A549 (cell line): Measurements from ENCODE around the gene TGOLN2. TPM values are rescaled to one million over a fixed set of nuclear protein-coding genes. Genes with fewer than 3 reads are reported as not detected.

ENCODE experiments used
- ATAC-seq, 2 experiments: fragments of 200-7000 bp in 1 of 2; fragments of >200 bp in 1 of 2; cut with Nextera tagmentation in 1 of 2; cut with Tn5 transposase in 1 of 2; 3 replicates each; pipeline versions ENCODE4 v1.8.0 to v1.9.1; 2018 to 2020; ENCODE audit warnings: mild to moderate bottlenecking in 1 of 2, moderate library complexity in 1 of 2
- CTCF ChIA-PET: fragments of 300-600 bp; sonication (Branson Sonifier 250); formaldehyde crosslinking; extraction: SDS; loops from one replicate; lab custom pipeline; 2021; ENCODE audit warnings: antibody characterized with exemption, inconsistent platforms; lab: Yijun Ruan, JAX
- POLR2A ChIA-PET: fragments of 350-600 bp; formaldehyde crosslinking; extraction: SDS; loops from one replicate; lab custom pipeline; 2021; ENCODE audit warnings: antibody characterized with exemption, inconsistent platforms; lab: Yijun Ruan, JAX
- DNase-seq, 2 experiments: peaks; one replicate each; pipeline versions ENCODE4 v3.0.0 to v3.0.0-alpha.2; 2011 to 2016; ENCODE audit warnings: low read depth in 1 of 2, low spot score in 1 of 2
- FAIRE-seq: peaks from 2 replicates; lab custom pipeline; 2011; peaks lifted over from hg19 to GRCh38; lab: Jason Lieb, UNC
- H3K27ac ChIP-seq, 2 experiments: fragments of >200 bp; sonication (Bioruptor Twin); formaldehyde crosslinking; 3 replicates each; pipeline ENCODE4 v1.5.1; 2016 to 2017
- H3K4me1 ChIP-seq: fragments of >200 bp; sonication (Bioruptor Twin); formaldehyde crosslinking; 3 replicates; pipeline ENCODE4 v1.6.1; 2016
- H3K4me2 ChIP-seq: fragments of >200 bp; sonication (Bioruptor Twin); formaldehyde crosslinking; 3 replicates; pipeline ENCODE4 v1.6.1; 2016
- H3K4me3 ChIP-seq: fragments of >200 bp; sonication (Bioruptor Twin); formaldehyde crosslinking; 3 replicates; pipeline ENCODE4 v1.5.1; 2016
- H3K9me3 ChIP-seq: fragments of >200 bp; sonication (Bioruptor Twin); formaldehyde crosslinking; 3 replicates; pipeline ENCODE4 v1.6.1; 2016
- BCL3 ChIP-seq: fragments of >200 bp; sonication (Bioruptor Twin); formaldehyde crosslinking; IDR thresholded peaks from 3 replicates; pipeline ENCODE4 v1.6.1; 2016
- BHLHE40 ChIP-seq: IDR thresholded peaks from 2 replicates; pipeline ENCODE4 v1.6.1; 2012; ENCODE audit warnings: low read depth, low read length, inconsistent platforms
- CHD4 ChIP-seq: fragments of 200-600 bp; sonication (generic); IDR thresholded peaks from 2 replicates; pipeline ENCODE4 v1.6.1; 2016; ENCODE audit warnings: antibody characterized with exemption, mild to moderate bottlenecking, borderline replicate concordance
- CTCF ChIP-seq: fragments of >200 bp; sonication (Bioruptor Twin); formaldehyde crosslinking; IDR thresholded peaks from 3 replicates; pipeline ENCODE4 v1.5.1; 2016
- EHF ChIP-seq: fragments of 250-450 bp; sonication (Bioruptor Pico); IDR thresholded peaks from 2 replicates; pipeline ENCODE4 v1.5.0; 2020; ENCODE audit warnings: mild to moderate bottlenecking
- ESRRA ChIP-seq: fragments of 150-350 bp; IDR thresholded peaks from 2 replicates; pipeline ENCODE4 v1.6.1; 2014; ENCODE audit warnings: mild to moderate bottlenecking, low read length, borderline replicate concordance
- FOSB ChIP-seq: fragments of 250-450 bp; sonication (Bioruptor Pico); IDR thresholded peaks from 2 replicates; pipeline ENCODE4 v1.5.0; 2020; ENCODE audit warnings: mild to moderate bottlenecking, moderate library complexity
- FOSL2 ChIP-seq, 2 experiments: fragments of 450-650 bp in 1 of 2; fragments of >200 bp in 1 of 2; sonication (Bioruptor Twin) in 1 of 2; formaldehyde crosslinking; IDR thresholded peaks; 2 replicates each; pipeline versions ENCODE4 v1.5.0 to v1.6.1; 2016 to 2020; ENCODE audit warnings: mild to moderate bottlenecking in 1 of 2, moderate library complexity in 1 of 2
- FOXS1 ChIP-seq: fragments of 250-450 bp; sonication (Bioruptor Pico); IDR thresholded peaks from 2 replicates; pipeline ENCODE4 v1.5.0; 2020; ENCODE audit warnings: mild to moderate bottlenecking, moderate library complexity
- HDAC2 ChIP-seq: fragments of 200-600 bp; sonication (generic); IDR thresholded peaks from 2 replicates; pipeline ENCODE4 v1.6.1; 2016
- HES2 ChIP-seq: fragments of >200 bp; sonication (Bioruptor Twin); formaldehyde crosslinking; IDR thresholded peaks from 2 replicates; pipeline ENCODE4 v1.6.1; 2016
- HOXA7 ChIP-seq: fragments of 250-450 bp; sonication (Bioruptor Pico); IDR thresholded peaks from 2 replicates; pipeline ENCODE4 v1.5.0; 2020; ENCODE audit warnings: mild to moderate bottlenecking, moderate library complexity
- HOXB13 ChIP-seq: fragments of 250-450 bp; sonication (Bioruptor Pico); IDR thresholded peaks from 2 replicates; pipeline ENCODE4 v1.5.0; 2020; ENCODE audit warnings: low read depth, mild to moderate bottlenecking, moderate library complexity
- KDM1A ChIP-seq: fragments of 200-600 bp; sonication (generic); IDR thresholded peaks from 2 replicates; pipeline ENCODE4 v1.6.1; 2016; ENCODE audit warnings: low read depth, mild to moderate bottlenecking
- MAX ChIP-seq: IDR thresholded peaks from 2 replicates; pipeline ENCODE4 v1.6.1; 2012
- PHF8 ChIP-seq: fragments of 200-600 bp; sonication (generic); IDR thresholded peaks from 2 replicates; pipeline ENCODE4 v1.6.1; 2016; ENCODE audit warnings: low read depth, mild to moderate bottlenecking, antibody characterized with exemption, moderate library complexity, borderline replicate concordance
- POLR2A ChIP-seq: IDR thresholded peaks from 2 replicates; pipeline ENCODE4 v1.6.1; 2012; ENCODE audit warnings: mild to moderate bottlenecking, low read length
- POLR2AphosphoS2 ChIP-seq: conservative IDR thresholded peaks from 2 replicates; pipeline ENCODE4 v1.6.1; 2012; ENCODE audit warnings: low read length, improper control_type of control experiment, inconsistent platforms
- RCOR1 ChIP-seq: fragments of 150-350 bp; IDR thresholded peaks from 2 replicates; pipeline ENCODE4 v1.6.1; 2014; ENCODE audit warnings: antibody characterized with exemption, low read length, low read depth
- SMC3 ChIP-seq: fragments of >200 bp; sonication (Bioruptor Twin); formaldehyde crosslinking; IDR thresholded peaks from 3 replicates; pipeline ENCODE4 v1.6.1; 2018; ENCODE audit warnings: inconsistent platforms
- SREBF2 ChIP-seq: fragments of 450-650 bp; IDR thresholded peaks from 2 replicates; pipeline ENCODE4 v1.6.1; 2014; ENCODE audit warnings: mild to moderate bottlenecking, moderate library complexity
- TP53 ChIP-seq: fragments of 250-450 bp; sonication (Bioruptor Pico); IDR thresholded peaks from 2 replicates; pipeline ENCODE4 v1.5.0; 2021; ENCODE audit warnings: mild to moderate bottlenecking, moderate library complexity
- ZFP36 ChIP-seq: fragments of 450-650 bp; IDR thresholded peaks from 2 replicates; pipeline ENCODE4 v1.6.1; 2014; ENCODE audit warnings: borderline replicate concordance; ENCODE audit not compliant: partially characterized antibody
- WGBS: methylation state at CpG from one replicate; pipeline ENCODE4 v1.1.6; 2017; ENCODE audit errors: missing lambda C conversion rate; 5-methylcytosine and 5-hydroxymethylcytosine counted together
- polyA plus RNA-seq, 4 experiments: library from polyadenylated mRNA; depleted of rRNA in 3 of 4; stranded (reverse); fragments of >200 nt; fragmentation: RNase III in 1 of 4; extraction: RNeasy Plus Mini Kit Qiagen cat#74134 plus additional on column Dnase treatment in 1 of 4; gene quantifications; 2 replicates in 3 of 4; 3 replicates in 1 of 4; pipeline ENCODE4 v1.2.3, GENCODE V29; 2011 to 2017

TGOLN2 gene
- polyA plus RNA-seq, 2 of the 4 experiments (the other 2 are of a cell fraction) = 97.1 to 177 TPM

GRCh38 chr2:85357736-85358135, 29.9 kb upstream of the TGOLN2 start:
- H3K27ac ChIP-seq = no peak overlapping the region
- TF ChIP-seq EHF (no peak), FOSB (CRISPR knock-in tag) (no peak), CHD4 (no peak), HOXA7 (CRISPR knock-in tag) (no peak), PHF8 (no peak), KDM1A (no peak), MAX (no peak), FOXS1 (CRISPR knock-in tag) (no peak), FOSL2 (IDR thresholded peaks at IDR 0.05) (no peak), FOSL2 (CRISPR knock-in tag; IDR thresholded peaks at IDR 0.05) (no peak), BHLHE40 (no peak), SREBF2 (no peak), TP53 (CRISPR knock-in tag) (no peak), CTCF (no peak), SMC3 (no peak), POLR2AphosphoS2 (no peak)
- TF ChIP-seq, all 56 proteins: peak for 0
- CTCF ChIA-PET = interaction anchor here (1.1 to 3.2 kb wide), 2 partner anchors 8 to 19 kb away, joined by 3 to 16 read pairs; no protein-coding TSS in a partner anchor
- Histone ChIP-seq H3K4me1 (peaks cover 12% of the 10 kb centered on the region), H3K9me3 (no peaks in the 10 kb centered on the region), H3K4me3 (no peak overlapping the region), H3K4me2 (no peak overlapping the region)
- no peak for FAIRE-seq
- POLR2A ChIA-PET = no interaction called here
- no peak for DNase-seq
- WGBS = 87% methylated on average over 3 of the region's 3 CpGs
- no peak for ATAC-seq

- H3K4me2 ChIP-seq = no peak overlapping the region
- no peak for ATAC-seq
- no peak for FAIRE-seq
- DNase-seq = no peak
- 95% methylated on average over 2 of the region's 2 CpGs for WGBS
- H3K9me3 ChIP-seq = no peaks in the 10 kb centered on the region
- peaks cover 15% of the 10 kb centered on the region for H3K4me1 ChIP-seq
- TF ChIP-seq POLR2A = no peak
- TF ChIP-seq EHF = no peak
- TF ChIP-seq PHF8 = no peak
- TF ChIP-seq KDM1A = no peak
- no peak for TF ChIP-seq BCL3
- TF ChIP-seq FOXS1 (CRISPR knock-in tag) = no peak
- no peak for TF ChIP-seq ESRRA
- no peak for TF ChIP-seq HDAC2
- no peak for TF ChIP-seq RCOR1
- TF ChIP-seq HOXB13 (CRISPR knock-in tag) = no peak
- TF ChIP-seq HES2 = no peak
- no peak for TF ChIP-seq SREBF2
- TF ChIP-seq ZFP36 = no peak
- TF ChIP-seq, all 56 proteins: peak for 0
- Histone ChIP-seq H3K4me3 (no peak overlapping the region), H3K27ac (no peak overlapping the region)
- ChIA-PET POLR2A (interaction anchor here (0.9 to 1.1 kb wide), 2 partner anchors 183 to 239 kb away, joined by 4 read pairs; partner anchors contain the start of gene MAT2A), CTCF (interaction anchor here (1.1 to 3.2 kb wide), 3 partner anchors 9 to 183 kb away, joined by 3 to 16 read pairs (median 5); partner anchors contain the start of gene MAT2A)
These were observed 28.4 kb upstream of the TGOLN2 start for GRCh38 chr2:85356186-85356585.
